Nephron (organoid): ENCODE measurements around the gene ABI2.

Experiments used
- H3K27ac Mint-ChIP-seq, 3 experiments: 2 replicates each; pipeline ENCODE4 v1.8.0; 2020; ENCODE audit warnings: mixed read lengths in 3 of 3, mild to moderate bottlenecking in 2 of 3, moderate library complexity in 1 of 3
- H3K27me3 Mint-ChIP-seq: 2 replicates; pipeline ENCODE4 v1.8.0; 2021; ENCODE audit warnings: low read depth, mild to moderate bottlenecking, moderate library complexity, mixed read lengths
- H3K36me3 Mint-ChIP-seq: 2 replicates; pipeline ENCODE4 v1.8.0; 2020; ENCODE audit warnings: low read depth, mixed read lengths
- H3K4me1 Mint-ChIP-seq: 2 replicates; pipeline ENCODE4 v1.8.0; 2020; ENCODE audit warnings: mixed read lengths
- H3K4me3 Mint-ChIP-seq, 3 experiments: 2 replicates each; pipeline ENCODE4 v1.8.0; 2020; ENCODE audit warnings: mild to moderate bottlenecking in 3 of 3, mixed read lengths in 3 of 3, moderate library complexity in 2 of 3
- H3K9me3 Mint-ChIP-seq: 2 replicates; pipeline ENCODE4 v1.8.0; 2020; ENCODE audit warnings: mixed read lengths
- CTCF ChIP-seq, 3 experiments: fragments of 200-600 bp; sonication (generic); IDR thresholded peaks; one replicate each; pipeline ENCODE4 v1.5.0; 2021; ENCODE audit warnings: antibody characterized with exemption in 3 of 3; ENCODE audit not compliant: unreplicated experiment in 3 of 3

The ABI2 gene

GRCh38 chr2:203346612-203347011 is 18.4 kb downstream of the ABI2 start:
- H3K36me3 Mint-ChIP-seq = peaks cover 52% of the 10 kb centered on the region
- no peaks in the 10 kb centered on the region for H3K4me1 Mint-ChIP-seq
- H3K27ac Mint-ChIP-seq = no peak overlapping the region
- TF ChIP-seq CTCF (IDR thresholded peaks at IDR 0.05; ENCODE audit: unreplicated experiment in 3 of 3) = no peak
- no peaks in the 10 kb centered on the region for H3K27me3 Mint-ChIP-seq
- no peaks in the 10 kb centered on the region for H3K9me3 Mint-ChIP-seq
- no peak overlapping the region for H3K4me3 Mint-ChIP-seq

GRCh38 chr2:203347375-203347774 is 19.2 kb downstream of the ABI2 start:
- TF ChIP-seq CTCF (IDR thresholded peaks at IDR 0.05; ENCODE audit: unreplicated experiment in 3 of 3) = no peak
- Mint-ChIP-seq H3K27me3 (no peaks in the 10 kb centered on the region), H3K4me3 (no peak overlapping the region), H3K27ac (no peak overlapping the region), H3K36me3 (peaks cover 52% of the 10 kb centered on the region), H3K4me1 (no peaks in the 10 kb centered on the region), H3K9me3 (no peaks in the 10 kb centered on the region)

- H3K9me3 Mint-ChIP-seq = no peaks in the 10 kb centered on the region
- no peak overlapping the region for H3K4me3 Mint-ChIP-seq
- TF ChIP-seq CTCF (IDR thresholded peaks at IDR 0.05; ENCODE audit: unreplicated experiment in 3 of 3) = no peak
- peaks cover 44% of the 10 kb centered on the region for H3K36me3 Mint-ChIP-seq
- no peaks in the 10 kb centered on the region for H3K4me1 Mint-ChIP-seq
- H3K27me3 Mint-ChIP-seq = no peaks in the 10 kb centered on the region
- no peak overlapping the region for H3K27ac Mint-ChIP-seq
Observed at GRCh38 chr2:203352604-203353255, 24.5 kb downstream of the ABI2 start.

DNA sequence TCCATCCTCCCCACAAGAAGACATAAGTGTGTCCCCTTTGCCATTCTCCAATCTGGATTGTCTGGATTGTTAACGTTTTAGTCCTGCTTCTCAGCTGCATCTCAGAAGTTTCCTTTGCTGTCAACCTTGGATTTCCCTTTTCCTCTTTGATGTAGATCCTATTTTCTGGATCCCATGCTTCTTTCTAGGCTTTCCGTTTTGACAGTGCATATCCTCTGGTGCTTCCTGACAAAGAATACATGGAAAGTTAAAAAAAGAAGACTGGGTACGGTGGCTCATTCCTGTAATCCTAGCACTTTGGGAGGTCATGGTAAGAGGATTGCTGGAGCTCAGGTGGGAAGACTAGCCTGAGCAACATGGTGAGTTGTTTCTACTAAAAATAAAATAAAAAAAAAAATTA is 26.8 kb downstream of the ABI2 start:
- Mint-ChIP-seq H3K4me1 (no peaks in the 10 kb centered on the region), H3K36me3 (peaks cover 52% of the 10 kb centered on the region), H3K27ac (no peak overlapping the region), H3K27me3 (no peaks in the 10 kb centered on the region), H3K4me3 (no peak overlapping the region), H3K9me3 (no peaks in the 10 kb centered on the region)
- TF ChIP-seq CTCF (IDR thresholded peaks at IDR 0.05; ENCODE audit: unreplicated experiment in 3 of 3) = no peak

DNA sequence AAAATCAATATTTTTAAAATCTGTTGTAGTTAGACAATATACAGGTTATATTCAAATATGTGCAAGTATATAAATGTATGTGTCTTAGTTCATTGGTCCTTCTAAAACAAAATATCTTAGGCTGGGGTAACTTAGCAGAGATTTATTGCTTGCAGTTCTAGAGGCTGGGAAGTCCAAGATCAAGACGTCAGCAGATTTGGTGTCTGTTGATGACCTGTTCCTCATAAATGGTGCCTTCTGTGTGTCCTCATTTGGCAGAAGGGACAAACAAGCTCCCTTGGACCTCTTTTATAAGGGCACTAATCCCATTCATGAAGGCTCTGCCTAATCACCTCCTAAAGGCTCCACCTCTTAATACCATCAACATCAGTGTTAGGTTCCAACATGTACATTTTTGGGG is 31.3 kb downstream of the ABI2 start:
- TF ChIP-seq CTCF (IDR thresholded peaks at IDR 0.05; ENCODE audit: unreplicated experiment in 3 of 3) = no peak
- H3K27me3 Mint-ChIP-seq = no peaks in the 10 kb centered on the region
- peaks cover 10% of the 10 kb centered on the region for H3K4me1 Mint-ChIP-seq
- no peaks in the 10 kb centered on the region for H3K9me3 Mint-ChIP-seq
- H3K27ac Mint-ChIP-seq = no peak overlapping the region
- H3K36me3 Mint-ChIP-seq = peaks cover 34% of the 10 kb centered on the region
- no peak overlapping the region for H3K4me3 Mint-ChIP-seq

DNA sequence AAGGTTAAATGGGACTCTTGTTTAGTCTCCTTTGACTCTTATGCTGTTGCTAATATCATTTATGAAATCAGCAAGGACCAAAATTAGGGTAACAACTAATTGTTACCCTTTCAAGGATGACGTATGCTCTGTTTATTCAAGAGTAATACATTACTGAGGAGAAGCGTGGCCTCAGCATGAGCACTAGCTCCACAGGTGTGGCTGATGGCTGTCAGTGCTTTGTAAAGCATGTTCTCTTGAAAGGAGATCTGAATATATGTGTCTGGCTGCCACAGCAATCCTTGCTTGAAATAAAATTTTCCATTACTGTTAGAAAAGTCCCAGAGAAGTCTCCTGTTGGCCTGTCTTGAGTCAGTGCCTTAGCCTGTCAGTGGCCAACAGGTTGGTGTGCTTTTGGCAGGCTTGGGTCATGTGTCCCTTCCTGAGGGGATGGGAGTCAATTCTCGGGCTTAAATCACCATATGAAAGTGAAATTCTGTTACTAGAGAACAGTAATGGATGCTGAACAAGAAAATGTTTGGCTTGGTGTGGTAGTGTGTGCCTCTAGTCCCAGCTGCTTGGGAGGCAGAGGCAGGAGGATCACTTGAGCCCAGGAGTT is 32.7 kb downstream of the ABI2 start:
- Mint-ChIP-seq H3K36me3 (peaks cover 27% of the 10 kb centered on the region), H3K9me3 (no peaks in the 10 kb centered on the region), H3K4me3 (no peak overlapping the region), H3K27ac (peak overlapping the region; percentile 22 to 60 (median 36)), H3K4me1 (peaks cover 10% of the 10 kb centered on the region), H3K27me3 (no peaks in the 10 kb centered on the region)
- no peak for TF ChIP-seq CTCF (IDR thresholded peaks at IDR 0.05; ENCODE audit: unreplicated experiment in 3 of 3)
